HS-27A (cell line): Measurements from ENCODE around the gene PRTN3.
A peak's percentile ranks its signal among the peaks of the same experiment; 100 is the strongest.
"Not testable (repeated sequence)": the region's sequence is repeated elsewhere in the genome, so short reads cannot be mapped to it uniquely, and the experiment has no call there.

ENCODE experiments used
- DNase-seq: peaks from one replicate; pipeline ENCODE4 v3.0.0-alpha.2; 2012; ENCODE audit warnings: low read depth, missing footprints

Gene PRTN3

DNA sequence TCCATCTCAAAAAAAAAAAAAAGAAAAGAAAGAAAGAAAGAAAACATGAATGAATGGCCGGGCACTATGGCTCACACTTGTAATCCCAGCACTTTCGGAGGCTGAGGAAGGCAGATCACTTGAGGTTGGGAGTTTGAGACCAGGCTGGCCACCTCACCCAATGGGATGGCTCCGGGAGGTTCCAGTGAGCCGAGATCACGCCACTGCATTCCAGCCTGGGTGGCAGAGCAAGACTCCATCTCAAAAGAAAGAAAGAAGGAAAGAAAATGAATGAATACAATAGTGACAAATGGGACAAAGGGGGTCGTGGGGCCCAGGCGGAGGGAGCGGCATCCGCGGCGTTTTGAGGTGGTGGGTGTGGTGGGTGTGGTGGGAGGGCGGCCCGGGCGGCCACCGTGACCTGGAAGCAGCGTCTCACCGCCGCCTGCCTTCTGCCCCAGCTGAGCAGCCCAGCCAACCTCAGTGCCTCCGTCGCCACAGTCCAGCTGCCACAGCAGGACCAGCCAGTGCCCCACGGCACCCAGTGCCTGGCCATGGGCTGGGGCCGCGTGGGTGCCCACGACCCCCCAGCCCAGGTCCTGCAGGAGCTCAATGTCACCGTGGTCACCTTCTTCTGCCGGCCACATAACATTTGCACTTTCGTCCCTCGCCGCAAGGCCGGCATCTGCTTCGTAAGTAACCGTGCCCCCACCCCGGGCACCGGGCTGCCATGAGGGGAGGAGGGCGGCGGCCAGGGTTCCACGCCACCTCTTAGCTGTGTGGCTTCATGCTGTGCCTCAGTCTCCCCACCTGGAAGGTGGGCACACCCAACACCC lies 5.1 kb downstream of the PRTN3 start:
- no peak for DNase-seq

DNA sequence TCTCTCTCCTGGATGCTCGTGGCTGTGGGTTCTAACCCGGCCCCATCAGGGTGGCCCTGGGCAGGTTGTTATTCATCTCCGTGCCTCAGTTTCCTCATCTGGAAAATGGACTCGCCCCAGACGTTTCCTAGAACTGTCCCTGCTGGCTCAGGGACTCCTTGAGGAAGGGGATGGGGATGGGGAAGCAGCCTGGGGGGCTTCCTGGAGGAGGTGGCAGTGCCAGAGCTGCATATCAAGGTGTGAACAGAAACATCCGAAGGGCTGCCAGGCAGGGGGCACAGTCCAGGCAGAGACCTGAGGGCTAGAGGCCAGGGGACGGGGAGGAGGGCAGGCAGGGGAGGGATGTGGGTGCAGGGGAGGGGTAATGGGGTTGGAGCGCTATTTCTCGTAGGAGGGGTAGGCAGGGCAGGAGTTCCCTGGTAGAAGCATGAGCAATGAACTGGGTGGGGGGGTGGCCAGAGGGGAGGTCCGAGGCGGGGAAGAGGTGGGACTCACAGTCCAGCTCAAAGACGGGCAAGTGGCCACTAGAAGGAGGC lies 7.7 kb downstream of the PRTN3 start:
- no peak for DNase-seq

DNA sequence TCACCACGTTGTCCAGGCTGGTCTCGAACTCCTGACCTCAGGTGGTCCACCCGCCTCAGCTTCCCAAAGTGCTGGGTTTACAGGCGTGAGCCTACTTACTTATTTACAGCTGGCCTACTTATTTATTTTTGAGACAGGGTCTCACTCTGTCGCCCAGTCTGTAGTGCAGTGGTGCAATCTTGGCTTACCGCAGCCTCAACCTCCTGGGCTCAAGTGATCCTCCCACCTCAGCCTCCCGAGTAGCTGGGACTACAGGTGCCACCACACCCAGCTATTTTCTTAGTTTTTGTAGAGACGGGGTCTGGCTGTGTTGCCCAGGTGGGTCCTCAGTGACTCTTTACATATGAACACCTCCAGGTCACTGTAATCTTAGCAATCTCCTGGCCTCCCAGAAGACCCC lies 8.4 kb downstream of the PRTN3 start:
- not testable (repeated sequence) for DNase-seq

DNA sequence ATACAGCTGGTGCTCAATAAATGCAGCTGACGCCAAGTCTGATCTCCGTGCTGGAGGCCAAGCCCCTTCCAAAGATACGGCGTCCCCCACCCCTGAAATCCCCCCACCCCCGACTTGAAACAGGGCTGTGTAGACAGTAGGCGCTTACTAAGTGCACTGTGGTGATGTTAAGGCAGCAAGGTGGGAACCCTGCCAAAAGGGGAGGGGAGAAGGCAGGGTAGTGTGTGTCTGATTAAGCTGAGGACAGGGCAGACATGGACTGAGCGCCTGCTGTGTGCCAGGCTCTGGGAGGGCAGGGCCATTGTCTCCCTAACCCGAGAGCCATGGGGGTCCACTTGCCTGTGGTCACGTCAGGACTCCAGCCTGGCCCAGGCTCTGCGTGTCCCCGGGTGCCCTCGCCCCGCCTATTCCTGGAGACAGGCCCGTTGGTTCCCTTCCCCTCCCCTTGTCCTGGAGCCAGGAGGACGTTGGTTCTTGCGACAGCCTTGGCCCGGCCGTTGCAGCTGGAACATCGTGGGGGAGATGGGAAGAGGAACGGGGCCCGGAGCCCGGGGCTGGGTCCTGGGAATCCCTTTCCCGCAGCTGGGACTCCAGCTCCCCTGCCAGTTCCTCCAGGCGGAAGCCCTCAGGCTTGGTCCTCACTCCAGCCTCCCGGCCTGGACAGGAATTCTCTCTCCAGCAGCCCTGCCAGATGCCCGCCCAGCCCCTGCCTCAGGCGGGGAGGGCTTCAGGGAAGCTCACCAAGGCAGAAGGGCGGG lies 9.6 kb downstream of the PRTN3 start:
- DNase-seq: peak; percentile 30

DNA sequence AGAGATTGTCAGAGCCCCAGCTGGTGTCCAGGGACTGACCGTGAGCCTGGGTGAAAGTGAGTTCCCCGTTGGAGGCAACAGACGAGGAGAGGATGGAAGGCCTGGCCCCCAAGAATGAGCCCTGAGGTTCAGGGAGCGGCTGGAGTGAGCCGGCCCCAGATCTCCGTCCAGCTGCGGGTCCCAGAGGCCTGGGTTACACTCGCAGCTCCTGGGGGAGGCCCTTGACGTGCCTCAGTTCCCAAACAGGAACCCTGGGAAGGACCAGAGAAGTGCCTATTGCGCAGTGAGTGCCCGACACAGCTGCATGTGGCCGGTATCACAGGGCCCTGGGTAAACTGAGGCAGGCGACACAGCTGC lies 10.2 kb downstream of the PRTN3 start:
- no peak for DNase-seq

DNA sequence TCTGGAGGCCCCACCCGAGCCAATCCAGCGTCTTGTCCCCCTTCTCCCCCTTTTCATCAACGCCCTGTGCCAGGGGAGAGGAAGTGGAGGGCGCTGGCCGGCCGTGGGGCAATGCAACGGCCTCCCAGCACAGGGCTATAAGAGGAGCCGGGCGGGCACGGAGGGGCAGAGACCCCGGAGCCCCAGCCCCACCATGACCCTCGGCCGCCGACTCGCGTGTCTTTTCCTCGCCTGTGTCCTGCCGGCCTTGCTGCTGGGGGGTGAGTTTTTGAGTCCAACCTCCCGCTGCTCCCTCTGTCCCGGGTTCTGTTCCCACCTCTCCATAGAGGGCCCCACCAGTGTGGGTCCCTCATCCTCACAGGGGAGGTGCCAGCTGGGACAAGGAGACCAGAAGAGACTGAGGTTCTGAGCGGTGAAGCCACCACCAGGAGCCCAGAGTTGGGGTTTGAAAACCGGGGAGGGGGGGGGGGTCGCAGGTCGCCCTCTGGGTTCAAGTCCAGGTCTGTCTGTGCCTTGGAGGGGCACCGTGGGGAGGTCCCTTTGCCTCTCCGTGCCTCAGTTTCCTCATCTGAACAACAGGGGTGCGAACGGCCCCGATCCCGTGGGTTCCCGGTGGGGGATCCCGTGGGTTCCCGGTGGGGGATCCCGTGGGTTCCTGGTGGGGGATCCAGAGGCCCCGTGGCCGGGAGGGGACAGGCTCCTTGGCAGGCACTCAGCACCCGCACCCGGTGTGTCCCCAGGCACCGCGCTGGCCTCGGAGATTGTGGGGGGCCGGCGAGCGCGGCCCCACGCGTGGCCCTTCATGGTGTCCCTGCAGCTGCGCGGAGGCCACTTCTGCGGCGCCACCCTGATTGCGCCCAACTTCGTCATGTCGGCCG lies 11.6 kb downstream of the PRTN3 start, which contains the start of gene ELANE:
ELANE (plus strand) TSS at position 168 of the 878 bp plus-strand sequence; CDS start at position 194, 26 bp downstream.
- DNase-seq: no peak

DNA sequence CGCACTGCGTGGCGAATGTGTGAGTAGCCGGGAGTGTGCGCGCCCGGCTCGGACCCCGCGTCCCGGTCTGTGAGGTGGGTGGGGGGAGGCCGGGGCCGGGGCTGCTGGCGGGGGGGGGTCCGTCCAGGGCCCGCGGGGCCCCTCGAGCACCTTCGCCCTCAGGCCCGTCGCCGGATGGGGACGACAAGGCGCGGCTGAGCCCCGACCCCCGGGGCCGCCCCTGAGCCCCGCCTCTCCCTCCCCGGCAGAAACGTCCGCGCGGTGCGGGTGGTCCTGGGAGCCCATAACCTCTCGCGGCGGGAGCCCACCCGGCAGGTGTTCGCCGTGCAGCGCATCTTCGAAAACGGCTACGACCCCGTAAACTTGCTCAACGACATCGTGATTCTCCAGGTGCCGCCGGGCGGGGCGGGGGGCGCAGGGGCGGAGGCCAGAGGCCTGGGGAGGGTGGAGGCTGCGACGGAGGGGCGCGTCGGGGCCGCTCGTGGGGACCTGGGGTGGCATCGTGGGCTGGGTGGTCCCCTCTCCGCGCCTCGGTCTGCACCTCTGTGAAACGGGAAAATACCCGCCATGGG lies 12.3 kb downstream of the PRTN3 start:
- no peak for DNase-seq

DNA sequence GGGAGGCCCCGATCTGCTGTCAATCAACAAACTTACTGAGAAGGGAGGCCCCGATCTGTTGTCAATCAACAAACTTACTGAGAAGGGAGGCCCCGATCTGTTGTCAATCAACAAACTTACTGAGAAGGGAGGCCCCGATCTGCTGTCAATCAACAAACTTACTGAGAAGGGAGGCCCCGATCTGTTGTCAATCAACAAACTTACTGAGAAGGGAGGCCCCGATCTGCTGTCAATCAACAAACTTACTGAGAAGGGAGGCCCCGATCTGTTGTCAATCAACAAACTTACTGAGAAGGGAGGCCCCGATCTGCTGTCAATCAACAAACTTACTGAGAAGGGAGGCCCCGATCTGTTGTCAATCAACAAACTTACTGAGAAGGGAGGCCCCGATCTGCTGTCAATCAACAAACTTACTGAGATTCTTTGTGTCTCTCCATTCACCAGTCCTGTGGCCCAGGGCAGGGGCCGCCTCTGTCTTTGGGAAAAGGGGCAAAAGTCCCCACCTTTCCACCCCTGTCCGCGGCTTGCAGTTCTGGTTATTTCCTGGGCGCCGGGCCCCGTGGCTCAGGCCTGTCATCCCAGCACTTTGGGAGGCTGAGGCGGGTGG lies 12.9 kb downstream of the PRTN3 start:
- not testable (repeated sequence) for DNase-seq

DNA sequence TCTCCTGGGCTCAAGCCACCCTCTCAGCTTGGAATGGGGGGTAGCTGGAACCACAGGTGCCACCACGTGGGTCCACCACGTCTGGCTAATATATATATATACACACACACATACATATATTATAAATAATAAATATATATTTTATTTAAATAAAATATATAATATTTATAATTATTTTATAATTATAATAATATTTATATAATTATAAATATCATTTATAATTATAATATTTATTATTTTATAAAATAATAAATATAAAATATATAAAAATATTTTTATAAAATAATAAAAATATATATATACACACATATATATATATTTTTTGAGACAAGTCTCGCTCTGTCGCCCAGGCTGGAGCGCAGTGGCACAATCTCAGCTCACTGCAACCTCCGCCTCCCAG lies 13.8 kb downstream of the PRTN3 start:
- no peak for DNase-seq

DNA sequence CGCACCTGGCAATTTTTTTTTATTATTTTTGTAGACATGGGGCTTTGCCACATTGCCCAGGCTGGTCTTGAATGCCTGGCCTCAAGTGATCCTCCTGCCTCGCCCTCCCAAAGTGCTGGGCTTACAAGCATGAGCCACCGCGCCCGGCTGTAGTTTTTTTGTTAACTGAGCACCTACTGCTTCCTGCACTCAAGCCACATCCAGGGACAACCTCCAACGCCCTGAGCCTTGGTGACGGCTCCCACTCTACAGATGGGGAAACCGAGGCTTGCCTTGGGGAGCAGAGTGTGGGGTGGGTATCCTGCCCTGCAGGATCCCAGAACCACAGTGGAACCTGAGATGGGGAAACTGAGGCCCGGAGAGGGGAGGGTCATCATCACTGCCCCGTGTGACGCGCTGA lies 14.3 kb downstream of the PRTN3 start:
- DNase-seq: no peak

DNA sequence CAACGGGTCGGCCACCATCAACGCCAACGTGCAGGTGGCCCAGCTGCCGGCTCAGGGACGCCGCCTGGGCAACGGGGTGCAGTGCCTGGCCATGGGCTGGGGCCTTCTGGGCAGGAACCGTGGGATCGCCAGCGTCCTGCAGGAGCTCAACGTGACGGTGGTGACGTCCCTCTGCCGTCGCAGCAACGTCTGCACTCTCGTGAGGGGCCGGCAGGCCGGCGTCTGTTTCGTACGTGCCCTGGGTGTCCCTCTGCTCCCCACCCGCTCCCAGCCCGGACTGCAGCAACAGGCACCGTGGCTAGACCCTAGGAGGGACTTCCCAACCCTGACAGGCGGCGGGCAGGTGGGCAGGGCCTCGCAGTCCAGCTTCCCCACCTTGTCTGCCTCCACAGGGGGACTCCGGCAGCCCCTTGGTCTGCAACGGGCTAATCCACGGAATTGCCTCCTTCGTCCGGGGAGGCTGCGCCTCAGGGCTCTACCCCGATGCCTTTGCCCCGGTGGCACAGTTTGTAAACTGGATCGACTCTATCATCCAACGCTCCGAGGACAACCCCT lies 14.8 kb downstream of the PRTN3 start:
- no peak for DNase-seq

DNA sequence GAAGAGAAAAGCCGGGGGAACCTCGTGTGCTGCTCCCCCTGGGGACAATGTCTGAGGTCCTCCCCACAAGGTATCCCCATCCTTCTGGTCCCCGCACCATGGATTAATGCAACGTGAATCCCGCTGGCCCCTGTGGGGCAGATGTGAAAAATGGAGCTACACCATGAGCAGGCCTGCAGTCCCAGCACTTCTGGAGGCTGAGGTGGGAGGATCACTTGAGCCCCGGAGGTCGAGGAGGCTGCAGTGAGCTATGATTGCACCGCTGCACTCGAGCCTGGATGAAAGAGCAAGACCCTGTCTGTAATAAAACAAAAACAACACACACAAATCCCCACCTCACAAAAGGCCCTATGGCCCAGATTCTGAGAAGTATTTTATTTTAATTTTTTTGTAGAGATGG lies 17.5 kb downstream of the PRTN3 start:
- no peak for DNase-seq

DNA sequence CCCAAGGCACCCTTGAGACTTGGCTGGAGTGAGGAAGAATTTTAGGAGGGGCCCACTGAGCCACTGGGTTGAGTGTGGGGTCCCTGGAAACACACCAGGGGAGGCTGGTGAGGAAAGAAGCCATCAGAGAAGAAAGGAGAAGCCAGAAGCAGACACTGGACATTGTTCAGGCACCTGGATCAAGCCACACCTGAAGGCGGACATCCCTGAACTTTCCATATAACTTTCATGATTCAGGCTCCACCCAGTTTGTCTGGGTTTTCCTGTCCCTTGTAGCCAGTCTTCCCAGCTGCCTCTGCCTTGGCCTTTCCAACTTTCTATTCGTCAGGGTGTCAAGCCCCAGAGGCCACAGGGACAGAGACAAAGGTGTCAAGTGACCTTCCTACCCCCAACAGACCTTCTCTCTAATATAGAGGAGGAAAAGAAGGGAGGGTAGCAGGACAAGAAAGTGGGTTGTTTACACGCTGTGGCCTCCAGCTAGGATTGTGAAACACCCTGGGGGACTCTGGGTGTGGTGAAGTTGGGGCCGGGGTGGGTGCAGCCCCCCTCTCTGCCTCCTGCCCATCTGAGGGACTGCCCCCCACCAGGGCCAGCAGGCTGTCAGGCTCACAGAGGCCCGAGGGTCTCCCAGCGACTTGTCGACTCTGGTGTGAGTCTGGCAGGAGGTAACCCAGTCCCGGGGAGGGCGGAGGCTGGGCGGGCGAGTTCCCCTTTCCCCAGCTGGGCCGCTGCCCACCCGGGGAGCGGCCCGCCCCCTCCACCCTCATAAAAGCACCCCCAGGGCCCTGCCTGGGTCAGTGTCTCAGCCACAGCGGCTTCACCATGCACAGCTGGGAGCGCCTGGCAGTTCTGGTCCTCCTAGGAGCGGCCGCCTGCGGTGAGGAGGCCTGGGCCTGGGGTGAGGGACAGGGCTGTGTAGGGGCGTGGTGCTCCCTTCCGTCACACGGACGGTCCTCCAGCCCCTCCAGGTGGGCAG lies 18.4 kb downstream of the PRTN3 start, which contains the start of gene CFD:
CFD (plus strand) TSS at position 797 of the 976 bp plus-strand sequence; CDS start at position 823, 26 bp downstream.
- no peak for DNase-seq

DNA sequence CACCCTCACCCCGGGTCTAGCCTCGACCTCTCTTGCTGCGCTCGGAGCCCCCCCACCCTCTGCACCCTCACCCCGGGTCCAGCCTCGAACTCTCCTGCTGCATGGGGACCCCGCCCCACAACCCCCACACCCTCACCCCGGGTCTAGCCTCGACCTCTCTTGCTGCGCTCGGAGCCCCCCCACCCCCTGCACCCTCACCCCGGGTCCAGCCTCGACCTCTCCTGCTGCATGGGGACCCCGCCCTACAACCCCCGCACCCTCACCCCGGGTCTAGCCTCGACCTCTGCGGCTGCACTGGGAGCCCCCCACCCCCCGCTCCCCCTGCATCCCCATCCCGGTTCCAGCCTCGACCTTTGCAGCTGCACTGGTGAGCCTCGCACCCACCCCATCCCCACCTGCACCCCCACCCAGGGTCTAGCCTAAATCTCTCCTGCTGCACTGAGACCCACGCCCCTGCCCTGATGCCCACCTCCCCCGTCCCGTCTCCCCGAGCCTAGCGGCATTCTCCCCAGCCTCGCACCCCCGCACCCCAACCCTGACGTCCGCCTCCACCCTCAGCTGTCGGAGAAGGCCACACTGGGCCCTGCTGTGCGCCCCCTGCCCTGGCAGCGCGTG lies 20.4 kb downstream of the PRTN3 start:
- no peak for DNase-seq

DNA sequence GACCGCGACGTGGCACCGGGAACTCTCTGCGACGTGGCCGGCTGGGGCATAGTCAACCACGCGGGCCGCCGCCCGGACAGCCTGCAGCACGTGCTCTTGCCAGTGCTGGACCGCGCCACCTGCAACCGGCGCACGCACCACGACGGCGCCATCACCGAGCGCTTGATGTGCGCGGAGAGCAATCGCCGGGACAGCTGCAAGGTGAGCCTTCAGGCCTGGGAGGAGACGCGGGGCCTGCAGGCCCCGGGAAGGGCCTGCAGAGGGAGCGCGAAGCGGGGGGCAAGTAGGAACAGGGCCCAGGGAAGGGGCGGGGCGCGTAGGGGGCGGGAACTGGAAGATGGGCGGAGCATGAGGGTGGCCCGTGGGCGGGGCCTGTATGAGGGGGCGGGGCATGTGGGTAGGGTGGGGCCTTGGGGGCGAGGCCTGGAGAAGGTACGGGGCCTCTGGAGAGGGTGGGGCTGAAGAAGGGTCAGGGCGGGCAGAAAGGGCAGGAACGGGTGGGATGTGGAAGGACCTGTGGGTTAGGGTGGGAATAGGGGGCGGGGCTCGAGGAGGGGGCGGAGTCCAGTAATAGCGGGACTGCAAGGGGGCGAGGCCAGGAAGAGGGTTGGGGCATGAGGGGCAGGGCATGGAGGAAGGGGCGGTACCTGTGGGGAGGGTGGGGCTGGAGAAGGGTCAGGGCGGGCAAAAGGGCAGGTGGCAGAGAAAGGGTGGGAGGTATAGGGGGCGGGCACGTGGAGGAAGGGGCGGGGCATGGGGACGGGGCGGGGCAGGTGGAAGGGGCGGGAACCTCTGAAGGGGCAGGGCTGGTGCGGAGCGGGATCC lies 21.2 kb downstream of the PRTN3 start:
- DNase-seq: no peak

DNA sequence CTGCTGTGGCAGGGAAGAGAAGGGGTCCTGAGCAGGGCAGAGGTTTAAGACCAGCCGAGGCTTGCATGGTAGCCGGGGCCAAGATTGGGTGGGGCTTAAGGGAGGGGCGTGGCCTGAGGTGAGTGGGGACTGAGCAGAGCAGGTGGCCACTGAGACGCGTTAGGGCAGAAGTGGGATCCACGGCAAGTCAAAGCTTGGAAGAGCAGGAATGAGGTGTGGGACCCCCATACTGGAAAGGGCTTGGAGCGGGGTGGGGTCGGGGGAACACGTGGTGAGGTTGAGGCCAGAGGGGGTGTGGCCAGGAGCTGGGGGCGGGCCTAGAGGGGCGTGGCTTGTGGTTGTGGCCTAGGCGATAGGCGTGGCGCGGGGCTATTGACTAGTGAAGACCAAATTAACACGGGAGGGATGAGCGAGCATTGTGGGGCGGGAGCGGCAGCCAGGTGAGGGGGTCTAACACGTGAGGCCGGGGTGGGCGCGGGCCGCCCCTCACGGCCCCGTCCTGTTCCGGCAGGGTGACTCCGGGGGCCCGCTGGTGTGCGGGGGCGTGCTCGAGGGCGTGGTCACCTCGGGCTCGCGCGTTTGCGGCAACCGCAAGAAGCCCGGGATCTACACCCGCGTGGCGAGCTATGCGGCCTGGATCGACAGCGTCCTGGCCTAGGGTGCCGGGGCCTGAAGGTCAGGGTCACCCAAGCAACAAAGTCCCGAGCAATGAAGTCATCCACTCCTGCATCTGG lies 21.9 kb downstream of the PRTN3 start:
- no peak for DNase-seq

DNA sequence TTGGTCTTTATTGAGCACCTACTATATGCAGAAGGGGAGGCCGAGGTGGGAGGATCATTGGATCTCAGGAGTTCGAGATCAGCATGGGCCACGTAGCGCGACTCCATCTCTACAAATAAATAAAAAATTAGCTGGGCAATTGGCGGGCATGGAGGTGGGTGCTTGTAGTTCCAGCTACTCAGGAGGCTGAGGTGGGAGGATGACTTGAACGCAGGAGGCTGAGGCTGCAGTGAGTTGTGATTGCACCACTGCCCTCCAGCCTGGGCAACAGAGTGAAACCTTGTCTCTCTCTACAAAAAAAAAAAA lies 22.5 kb downstream of the PRTN3 start:
- no peak for DNase-seq

DNA sequence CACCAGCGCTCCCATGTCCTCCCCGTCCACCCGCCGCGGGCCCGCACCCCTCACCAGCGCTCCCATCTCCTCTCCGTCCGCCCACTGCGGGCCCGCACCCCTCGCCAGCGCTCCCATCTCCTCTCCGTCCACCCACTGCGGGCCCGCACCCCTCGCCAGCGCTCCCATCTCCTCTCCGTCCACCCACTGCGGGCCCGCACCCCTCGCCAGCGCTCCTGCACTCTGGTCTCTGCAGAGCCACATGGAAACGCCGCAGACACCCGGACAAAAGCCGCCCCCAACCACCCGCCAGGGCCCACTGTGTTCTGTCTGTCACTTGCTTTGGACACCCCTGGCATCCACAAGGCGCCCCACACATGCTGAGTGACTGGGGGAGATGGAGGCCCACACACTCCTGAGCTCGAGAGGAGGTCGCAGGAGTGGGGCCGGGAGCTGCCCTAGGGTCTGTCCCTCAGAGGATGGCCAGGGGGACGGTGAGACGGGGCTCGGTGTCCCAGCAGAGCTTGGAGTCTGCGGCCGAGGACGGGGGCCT lies 26.0 kb downstream of the PRTN3 start:
- no peak for DNase-seq
